Left lung (tissue), 10 donors: ENCODE results near the gene PALLD. TPM values are rescaled to one million over a fixed set of nuclear protein-coding genes. Genes with fewer than 3 reads are reported as not detected.

ENCODE experiments used
- ATAC-seq: fragments of 200-7000 bp; cut with Tn5 transposase; one replicate; pipeline ENCODE4 v1.9.1; 2020; ENCODE audit warnings: moderate library complexity
- DNase-seq, 4 donors: peaks; one replicate each; pipeline ENCODE4 v3.0.0-alpha.2; 2013 to 2020
- H3K27ac ChIP-seq, 2 donors: fragments of 200-600 bp; sonication (generic) in 1 of 2; one replicate each; pipeline versions ENCODE4 v1.5.0 to v1.8.0; 2020 to 2021
- H3K27me3 ChIP-seq, 2 donors: fragments of 200-600 bp; sonication (generic) in 1 of 2; one replicate each; pipeline versions ENCODE4 v1.5.0 to v1.8.0; 2020 to 2021
- H3K36me3 ChIP-seq, 2 donors: fragments of 200-600 bp; sonication (generic) in 1 of 2; one replicate each; pipeline versions ENCODE4 v1.5.0 to v1.8.0; 2020 to 2021
- H3K4me1 ChIP-seq, 2 donors: fragments of 200-600 bp; one replicate each; pipeline ENCODE4 v1.8.0; 2021
- H3K4me3 ChIP-seq, 2 donors: fragments of 200-600 bp; sonication (generic) in 1 of 2; one replicate each; pipeline versions ENCODE4 v1.5.0 to v1.8.0; 2020 to 2021; ENCODE audit warnings: mild to moderate bottlenecking in 1 of 2
- H3K9me3 ChIP-seq, 2 donors: fragments of 200-600 bp; sonication (generic) in 1 of 2; one replicate each; pipeline versions ENCODE4 v1.5.0 to v1.8.0; 2020 to 2021
- CTCF ChIP-seq, 2 donors: fragments of 200-600 bp; sonication (generic) in 1 of 2; IDR thresholded peaks; one replicate each; pipeline versions ENCODE4 v1.5.0 to v1.8.0; 2021; ENCODE audit warnings: antibody characterized with exemption in 2 of 2
- intact Hi-C, 2 donors: fragments of 100-400 bp; cut with DNase I; formaldehyde crosslinking; loops; one replicate each; pipeline versions ENCODE4 v1.11.2 to v1.14.2; 2022
- polyA plus RNA-seq, 6 donors: library from polyadenylated mRNA; unstranded; fragments of 120-200 nt; gene quantifications; one replicate each; pipeline ENCODE4 v1.2.1, GENCODE V29; 2013; ENCODE audit not compliant: insufficient read length in 6 of 6
- total RNA-seq, 2 donors: library from RNA; stranded (reverse); fragmentation: NEBNext Ultra II Directional; extraction: Animal tissue kit (Norgen Biotek cat#: 25700); gene quantifications; one replicate each; pipeline ENCODE4 v1.2.1, GENCODE V29; 2021
- donor health status: DM: no; HTN: yes; CAD: no.
- donor health status: DM: no; HTN: no; CAD: no.

The PALLD gene
- total and polyA plus RNA-seq, 8 donors, result 67.5 to 194 (median 80.4) TPM

GRCh38 chr4:168536448-168536847 is 39.6 kb downstream of the PALLD start:
- Histone ChIP-seq H3K4me3 (no peak overlapping the region), H3K36me3 (no peaks in the 10 kb centered on the region), H3K4me1 (no peaks in the 10 kb centered on the region), H3K9me3 (no peaks in the 10 kb centered on the region), H3K27ac (no peak overlapping the region), H3K27me3 (no peaks in the 10 kb centered on the region)
- intact Hi-C loops, result no loop called here
- ATAC-seq (no peak), DNase-seq (no peak)
- no peak for TF ChIP-seq CTCF (IDR thresholded peaks at IDR 0.05)

GRCh38 chr4:168537086-168537485 is 40.2 kb downstream of the PALLD start:
- Histone ChIP-seq H3K27ac (no peak overlapping the region), H3K36me3 (no peaks in the 10 kb centered on the region), H3K9me3 (no peaks in the 10 kb centered on the region), H3K27me3 (no peaks in the 10 kb centered on the region), H3K4me3 (no peak overlapping the region), H3K4me1 (no peaks in the 10 kb centered on the region)
- ATAC-seq, result no peak
- no peak for TF ChIP-seq CTCF (IDR thresholded peaks at IDR 0.05)
- no peak for DNase-seq
- intact Hi-C loops, result no loop called here

- Histone ChIP-seq H3K36me3 (no peaks in the 10 kb centered on the region), H3K4me1 (no peaks in the 10 kb centered on the region), H3K4me3 (no peak overlapping the region), H3K27ac (no peak overlapping the region), H3K27me3 (no peaks in the 10 kb centered on the region), H3K9me3 (no peaks in the 10 kb centered on the region)
- intact Hi-C loops, result no loop called here
- ATAC-seq, result no peak
- peak in 1 of 4 donors; percentile 21 for DNase-seq
- no peak for TF ChIP-seq CTCF (IDR thresholded peaks at IDR 0.05)
Measured at GRCh38 chr4:168537571-168537970, 40.7 kb downstream of the PALLD start.

- intact Hi-C loops, result no loop called here
- ATAC-seq, result no peak
- no peaks in the 10 kb centered on the region for H3K4me1 ChIP-seq
- no peaks in the 10 kb centered on the region for H3K9me3 ChIP-seq
- H3K4me3 ChIP-seq, result no peak overlapping the region
- no peak overlapping the region for H3K27ac ChIP-seq
- no peak for TF ChIP-seq CTCF (IDR thresholded peaks at IDR 0.05)
- no peaks in the 10 kb centered on the region for H3K36me3 ChIP-seq
- DNase-seq, result no peak
- no peaks in the 10 kb centered on the region for H3K27me3 ChIP-seq
Measured at GRCh38 chr4:168538632-168539031, 41.8 kb downstream of the PALLD start.

- H3K4me3 ChIP-seq, result no peak overlapping the region
- intact Hi-C loops, result no loop called here
- no peak overlapping the region for H3K27ac ChIP-seq
- no peaks in the 10 kb centered on the region for H3K27me3 ChIP-seq
- no peaks in the 10 kb centered on the region for H3K36me3 ChIP-seq
- DNase-seq, result no peak
- TF ChIP-seq CTCF (IDR thresholded peaks at IDR 0.05), result no peak
- H3K4me1 ChIP-seq, result no peaks in the 10 kb centered on the region
- no peak for ATAC-seq
- no peaks in the 10 kb centered on the region for H3K9me3 ChIP-seq
Measured at GRCh38 chr4:168540086-168540485, 43.2 kb downstream of the PALLD start.
